ENCODE measurements around the gene HNRNPM. TPM values are rescaled to one million over a fixed set of nuclear protein-coding genes. Genes with fewer than 3 reads are reported as not detected.

HNRNPM gene
- total and polyA plus RNA-seq, 2 donors (not counting 1 experiment from before 2014, with no cell fraction given) = 137 to 221 TPM

GRCh38 chr19:8399681-8400188, 45.0 kb upstream of the HNRNPM start:
- Mint-ChIP-seq H3K9me3 (ENCODE audit: insufficient read depth) (no peaks in the 10 kb centered on the region), H3K27ac (no peak overlapping the region), H3K4me3 (no peak overlapping the region), H3K4me1 (peaks cover 15% of the 10 kb centered on the region), H3K27me3 (no peaks in the 10 kb centered on the region)
- no peak overlapping the region for H3K9ac ChIP-seq (ENCODE audit: low read length)
- TF ChIP-seq EZH2 (IDR thresholded peaks at IDR 0.05; ENCODE audit: borderline replicate concordance, insufficient read depth, low read depth, low read length, poor library complexity, severe bottlenecking) (no peak), CTCF (IDR thresholded peaks at IDR 0.05) (no peak)
- no peaks in the 10 kb centered on the region for H3K9me3 ChIP-seq (ENCODE audit: control extremely low read depth in 1 of 3, control insufficient read depth in 2 of 3, insufficient read depth in 1 of 3, low read length in 2 of 3)
- intact Hi-C loops (cut with micrococcal nuclease) = loop anchor here (5.0 kb wide), 1 partner anchor 132 kb away; no protein-coding TSS in a partner anchor
- ChIA-PET POLR2A (no interaction called here), CTCF (no interaction called here)
- no peaks in the 10 kb centered on the region for H3K27me3 ChIP-seq (replicated peaks in 1 of 4; ENCODE audit: control extremely low read depth in 1 of 4, control insufficient read depth in 3 of 4, insufficient read depth in 4 of 4, low read length in 3 of 4)
- H3K36me3 ChIP-seq (replicated peaks in 1 of 2; ENCODE audit: control extremely low read depth in 1 of 2, control insufficient read depth in 1 of 2, extremely low read depth in 1 of 2, insufficient read depth in 2 of 2, low read length in 1 of 2) = peaks cover 0 to 30% of the 10 kb centered on the region in 2 experiments
- 87% methylated on average over 29 of the region's 34 CpGs for WGBS (ENCODE audit: insufficient coverage)
- H4K20me1 ChIP-seq (ENCODE audit: control insufficient read depth, insufficient read depth, low read length, poor library complexity, severe bottlenecking) = peaks cover 61% of the 10 kb centered on the region
- DNase-seq = no peak
- H3K4me3 ChIP-seq (ENCODE audit: control extremely low read depth in 1 of 5, extremely low read depth in 1 of 5, insufficient read depth in 1 of 5, low read depth in 2 of 5, low read length in 4 of 5) = no peak overlapping the region
- no peak overlapping the region for H3K4me2 ChIP-seq (replicated peaks; ENCODE audit: low read depth, low read length, poor library complexity, severe bottlenecking)
- no peak for ATAC-seq (ENCODE audit: low read depth)
- no peak overlapping the region for H3K27ac ChIP-seq (ENCODE audit: low read length in 2 of 2)
- no peak overlapping the region for H2AFZ ChIP-seq (ENCODE audit: insufficient read depth, low read depth, low read length, poor library complexity, severe bottlenecking)
- no peaks in the 10 kb centered on the region for H3K4me1 ChIP-seq (ENCODE audit: control insufficient read depth in 2 of 2, insufficient read depth in 2 of 2, low read length in 2 of 2)
- H3K79me2 ChIP-seq (ENCODE audit: control insufficient read depth, insufficient read depth, low read length) = peaks cover 39% of the 10 kb centered on the region

- H3K9me3 Mint-ChIP-seq (ENCODE audit: insufficient read depth) = no peaks in the 10 kb centered on the region
- Histone ChIP-seq H3K9me3 (ENCODE audit: control extremely low read depth in 1 of 3, control insufficient read depth in 2 of 3, insufficient read depth in 1 of 3, low read length in 2 of 3) (no peaks in the 10 kb centered on the region), H3K36me3 (replicated peaks in 1 of 2; ENCODE audit: control extremely low read depth in 1 of 2, control insufficient read depth in 1 of 2, extremely low read depth in 1 of 2, insufficient read depth in 2 of 2, low read length in 1 of 2) (peaks cover 0 to 35% of the 10 kb centered on the region in 2 experiments), H3K9ac (ENCODE audit: low read length) (no peak overlapping the region), H3K27me3 (replicated peaks in 1 of 4; ENCODE audit: control extremely low read depth in 1 of 4, control insufficient read depth in 3 of 4, insufficient read depth in 4 of 4, low read length in 3 of 4) (no peaks in the 10 kb centered on the region), H3K79me2 (ENCODE audit: control insufficient read depth, insufficient read depth, low read length) (peaks cover 16% of the 10 kb centered on the region), H3K4me2 (replicated peaks; ENCODE audit: low read depth, low read length, poor library complexity, severe bottlenecking) (no peak overlapping the region), H4K20me1 (ENCODE audit: control insufficient read depth, insufficient read depth, low read length, poor library complexity, severe bottlenecking) (peaks cover 39% of the 10 kb centered on the region), H2AFZ (ENCODE audit: insufficient read depth, low read depth, low read length, poor library complexity, severe bottlenecking) (no peak overlapping the region), H3K4me3 (ENCODE audit: control extremely low read depth in 1 of 5, extremely low read depth in 1 of 5, insufficient read depth in 1 of 5, low read depth in 2 of 5, low read length in 4 of 5) (no peak overlapping the region), H3K27ac (ENCODE audit: low read length in 2 of 2) (no peak overlapping the region), H3K4me1 (ENCODE audit: control insufficient read depth in 2 of 2, insufficient read depth in 2 of 2, low read length in 2 of 2) (no peaks in the 10 kb centered on the region)
- H3K4me3 Mint-ChIP-seq = no peak overlapping the region
- 99% methylated on average over 21 of the region's 21 CpGs for WGBS (ENCODE audit: insufficient coverage)
- ATAC-seq (ENCODE audit: low read depth) (no peak), DNase-seq (no peak)
- H3K27me3 Mint-ChIP-seq = no peaks in the 10 kb centered on the region
- CTCF ChIA-PET = no interaction called here
- intact Hi-C loops (cut with micrococcal nuclease) = no loop called here
- peaks cover 4% of the 10 kb centered on the region for H3K4me1 Mint-ChIP-seq
- no peak for TF ChIP-seq CTCF (IDR thresholded peaks at IDR 0.05)
- no peak for TF ChIP-seq EZH2 (IDR thresholded peaks at IDR 0.05; ENCODE audit: borderline replicate concordance, insufficient read depth, low read depth, low read length, poor library complexity, severe bottlenecking)
- POLR2A ChIA-PET = no interaction called here
- H3K27ac Mint-ChIP-seq = no peak overlapping the region
Observed at GRCh38 chr19:8401981-8402411, 42.8 kb upstream of the HNRNPM start.

Measured in B cell (primary cell).